ENCODE measurements around the gene TOX2. TPM values are rescaled to one million over a fixed set of nuclear protein-coding genes. Genes with fewer than 3 reads are reported as not detected.

TOX2 gene
- total RNA-seq, 2 donors from 2014 or later, result 8.8 to 52.8 TPM

DNA sequence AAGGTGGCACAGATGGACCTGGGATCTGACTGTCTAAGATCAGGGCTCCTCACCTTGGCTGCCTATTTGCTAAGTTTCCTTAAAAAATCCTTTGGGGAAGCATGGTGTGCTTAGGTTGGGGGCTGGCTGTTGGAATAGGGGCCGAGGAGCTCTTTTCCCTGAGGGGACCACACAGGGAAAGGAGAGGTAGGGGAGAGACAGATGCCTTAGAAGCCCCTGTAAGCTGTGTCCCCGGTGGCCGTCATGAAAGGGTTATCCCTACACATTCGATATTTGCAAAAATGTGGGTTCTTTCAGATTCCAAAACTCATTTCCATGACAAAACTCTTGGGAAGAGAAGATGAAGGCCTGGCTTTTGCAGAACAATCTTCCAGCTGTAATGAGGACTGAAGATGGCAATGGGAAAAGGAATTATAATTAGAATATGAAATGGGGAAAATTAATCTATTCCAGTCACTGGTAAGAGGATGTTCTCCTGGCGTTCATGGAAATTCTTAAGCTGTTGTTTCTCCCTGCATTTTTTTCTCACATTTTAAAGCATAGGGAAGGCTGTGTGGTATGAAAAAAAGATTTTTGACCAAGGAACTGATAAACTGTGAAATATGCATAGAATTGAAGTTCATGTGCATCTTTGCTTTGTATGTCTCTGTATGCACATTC lies 53.8 kb downstream of the TOX2 start:
- Histone ChIP-seq H3K36me3 (no peaks in the 10 kb centered on the region), H3K27ac (no peak overlapping the region), H3K4me1 (replicated peaks) (no peaks in the 10 kb centered on the region), H3K9me3 (no peaks in the 10 kb centered on the region), H3K4me3 (no peak overlapping the region), H3K27me3 (replicated peaks; ENCODE audit: insufficient read depth) (no peaks in the 10 kb centered on the region)
- intact Hi-C loops (cut with DNase I), result no loop called here
- DNase-seq (ENCODE audit: low spot score), result no peak
- TF ChIP-seq, protein P1, sequence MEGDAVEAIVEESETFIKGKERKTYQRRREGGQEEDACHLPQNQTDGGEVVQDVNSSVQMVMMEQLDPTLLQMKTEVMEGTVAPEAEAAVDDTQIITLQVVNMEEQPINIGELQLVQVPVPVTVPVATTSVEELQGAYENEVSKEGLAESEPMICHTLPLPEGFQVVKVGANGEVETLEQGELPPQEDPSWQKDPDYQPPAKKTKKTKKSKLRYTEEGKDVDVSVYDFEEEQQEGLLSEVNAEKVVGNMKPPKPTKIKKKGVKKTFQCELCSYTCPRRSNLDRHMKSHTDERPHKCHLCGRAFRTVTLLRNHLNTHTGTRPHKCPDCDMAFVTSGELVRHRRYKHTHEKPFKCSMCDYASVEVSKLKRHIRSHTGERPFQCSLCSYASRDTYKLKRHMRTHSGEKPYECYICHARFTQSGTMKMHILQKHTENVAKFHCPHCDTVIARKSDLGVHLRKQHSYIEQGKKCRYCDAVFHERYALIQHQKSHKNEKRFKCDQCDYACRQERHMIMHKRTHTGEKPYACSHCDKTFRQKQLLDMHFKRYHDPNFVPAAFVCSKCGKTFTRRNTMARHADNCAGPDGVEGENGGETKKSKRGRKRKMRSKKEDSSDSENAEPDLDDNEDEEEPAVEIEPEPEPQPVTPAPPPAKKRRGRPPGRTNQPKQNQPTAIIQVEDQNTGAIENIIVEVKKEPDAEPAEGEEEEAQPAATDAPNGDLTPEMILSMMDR (IDR thresholded peaks at IDR 0.05), result no peak
- TF ChIP-seq POLR2A (IDR thresholded peaks at IDR 0.05) (no peak), POLR2AphosphoS5 (IDR thresholded peaks at IDR 0.05) (no peak)
- 61% methylated on average over 5 of the region's 5 CpGs for WGBS

DNA sequence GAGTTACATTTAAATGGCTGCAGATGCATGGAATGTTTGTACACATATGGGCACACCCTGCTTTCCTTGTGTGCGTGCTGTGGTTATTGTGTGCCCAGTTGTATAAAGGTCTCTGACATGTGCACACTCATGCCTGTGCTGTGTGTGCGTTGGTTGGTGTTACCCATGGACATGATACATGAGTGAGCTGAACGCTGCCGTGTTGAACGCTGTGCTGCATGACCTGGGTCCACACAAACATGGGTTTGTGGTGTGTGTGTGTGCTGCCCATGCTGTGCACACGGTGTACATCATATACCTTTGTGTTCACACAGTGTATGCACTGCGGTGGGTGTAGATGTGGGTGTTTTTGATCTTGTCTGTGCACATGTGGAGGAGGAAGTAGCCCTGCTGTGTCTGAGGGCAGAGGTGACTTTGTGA lies 54.4 kb downstream of the TOX2 start:
- no peak for TF ChIP-seq POLR2AphosphoS5 (IDR thresholded peaks at IDR 0.05)
- TF ChIP-seq, protein P1 (IDR thresholded peaks at IDR 0.05), result no peak
- TF ChIP-seq POLR2A (IDR thresholded peaks at IDR 0.05), result no peak
- no peaks in the 10 kb centered on the region for H3K9me3 ChIP-seq
- H3K36me3 ChIP-seq, result no peaks in the 10 kb centered on the region
- intact Hi-C loops (cut with DNase I), result no loop called here
- H3K4me3 ChIP-seq, result no peak overlapping the region
- H3K27ac ChIP-seq, result no peak overlapping the region
- H3K27me3 ChIP-seq (replicated peaks; ENCODE audit: insufficient read depth), result no peaks in the 10 kb centered on the region
- WGBS, result 81% methylated on average over 7 of the region's 7 CpGs
- no peaks in the 10 kb centered on the region for H3K4me1 ChIP-seq (replicated peaks)
- no peak for DNase-seq (ENCODE audit: low spot score)

DNA sequence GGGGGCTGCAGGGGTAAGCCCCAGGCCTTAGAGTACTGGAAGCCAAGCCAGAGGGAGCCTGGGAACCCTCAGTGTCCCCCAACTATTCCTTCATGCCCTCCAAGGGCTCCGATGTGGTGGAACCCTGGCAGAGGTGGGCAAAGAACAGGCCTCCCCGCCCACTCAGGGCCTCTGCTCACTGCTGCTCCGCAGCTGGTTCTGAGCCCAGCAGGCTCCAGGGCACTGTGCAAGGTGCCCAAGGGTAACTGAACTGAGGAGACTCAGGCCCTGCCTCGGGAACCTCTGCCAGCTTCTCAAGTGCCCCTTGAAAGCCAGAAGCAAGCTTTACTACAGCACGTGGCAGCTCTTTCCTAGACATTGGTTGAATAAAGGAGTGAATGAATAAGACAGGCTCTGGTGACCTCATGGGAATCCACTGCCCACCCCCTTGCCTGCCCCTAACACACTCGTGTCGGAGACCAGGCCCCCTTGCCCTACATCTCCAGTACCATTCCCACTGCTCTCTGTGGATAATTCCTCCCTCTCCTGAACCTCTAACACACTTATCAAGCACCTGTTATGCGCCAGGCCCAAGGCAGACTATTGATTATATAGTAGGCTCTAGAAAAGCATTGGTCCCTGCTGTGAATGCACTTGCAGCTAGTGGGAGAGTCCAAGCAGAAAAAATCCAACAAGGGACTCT lies 55.0 kb downstream of the TOX2 start:
- intact Hi-C loops (cut with DNase I), result no loop called here

DNA sequence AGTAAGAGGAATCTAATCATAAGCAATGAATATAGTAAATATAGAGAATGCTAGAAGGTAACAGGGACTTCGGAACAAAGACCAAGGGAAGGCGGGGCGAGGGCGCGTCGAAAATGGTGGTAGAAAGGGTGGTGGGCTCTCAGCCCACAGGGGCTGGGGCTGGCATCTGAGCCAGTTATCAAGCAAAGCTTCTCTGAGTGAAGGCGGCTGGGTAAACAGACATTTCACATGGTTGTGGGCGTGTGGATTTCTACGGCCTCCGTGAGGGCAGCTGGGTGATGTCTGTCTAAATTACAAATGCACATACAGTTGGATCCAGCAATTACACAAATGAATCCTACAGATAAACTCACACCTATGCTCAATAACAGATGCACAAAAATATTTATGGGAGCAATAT lies 56.6 kb downstream of the TOX2 start:
- intact Hi-C loops (cut with DNase I), result no loop called here
- no peak for TF ChIP-seq POLR2A (IDR thresholded peaks at IDR 0.05)
- no peak for TF ChIP-seq POLR2AphosphoS5 (IDR thresholded peaks at IDR 0.05)
- TF ChIP-seq, protein P1 (IDR thresholded peaks at IDR 0.05), result no peak

More for the DNA sequence above, 55.0 kb downstream of the TOX2 start:
- H3K27ac ChIP-seq, result no peak overlapping the region
- no peak for TF ChIP-seq POLR2A (IDR thresholded peaks at IDR 0.05)
- TF ChIP-seq, protein P1 (IDR thresholded peaks at IDR 0.05), result no peak
- TF ChIP-seq POLR2AphosphoS5 (IDR thresholded peaks at IDR 0.05), result no peak
- H3K9me3 ChIP-seq, result no peaks in the 10 kb centered on the region
- 86% methylated on average over 8 of the region's 8 CpGs for WGBS
- H3K4me3 ChIP-seq, result no peak overlapping the region
- DNase-seq (ENCODE audit: low spot score), result no peak
- no peaks in the 10 kb centered on the region for H3K36me3 ChIP-seq
- H3K4me1 ChIP-seq (replicated peaks), result no peaks in the 10 kb centered on the region
- H3K27me3 ChIP-seq (replicated peaks; ENCODE audit: insufficient read depth), result no peaks in the 10 kb centered on the region

DNA sequence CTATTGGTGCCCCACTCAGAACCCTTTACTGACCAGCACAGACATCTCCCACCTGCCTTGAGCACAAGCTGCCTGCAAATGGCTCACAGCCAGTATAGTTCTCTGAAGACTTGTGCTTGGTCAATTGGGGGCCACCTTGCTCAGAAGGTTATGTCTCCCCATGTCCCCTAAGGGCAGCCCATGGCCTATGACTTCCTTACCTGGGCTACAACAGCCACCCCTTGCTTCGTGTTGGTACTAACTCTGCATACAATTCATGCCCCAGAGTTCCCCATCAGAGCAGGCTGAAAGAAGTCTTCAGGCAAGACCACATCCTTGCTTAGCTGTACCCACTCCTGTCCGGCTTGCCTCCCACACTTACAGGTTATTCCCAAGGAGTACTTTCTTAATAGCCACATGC lies 57.4 kb downstream of the TOX2 start:
- intact Hi-C loops (cut with DNase I), result no loop called here
- WGBS, result 86% methylated on average over 2 of the region's 2 CpGs
- no peak for DNase-seq (ENCODE audit: low spot score)

More for the DNA sequence above, 56.6 kb downstream of the TOX2 start:
- no peak overlapping the region for H3K27ac ChIP-seq
- no peaks in the 10 kb centered on the region for H3K36me3 ChIP-seq
- H3K27me3 ChIP-seq (replicated peaks; ENCODE audit: insufficient read depth), result no peaks in the 10 kb centered on the region
- DNase-seq (ENCODE audit: low spot score), result no peak
- no peaks in the 10 kb centered on the region for H3K4me1 ChIP-seq (replicated peaks)
- H3K9me3 ChIP-seq, result no peaks in the 10 kb centered on the region
- H3K4me3 ChIP-seq, result no peak overlapping the region
- WGBS, result 90% methylated on average over 10 of the region's 10 CpGs

More for the DNA sequence above, 57.4 kb downstream of the TOX2 start:
- H3K9me3 ChIP-seq, result no peaks in the 10 kb centered on the region
- H3K36me3 ChIP-seq, result no peaks in the 10 kb centered on the region
- TF ChIP-seq, protein P1 (IDR thresholded peaks at IDR 0.05), result no peak
- TF ChIP-seq POLR2A (IDR thresholded peaks at IDR 0.05) (no peak), POLR2AphosphoS5 (IDR thresholded peaks at IDR 0.05) (no peak)
- no peaks in the 10 kb centered on the region for H3K27me3 ChIP-seq (replicated peaks; ENCODE audit: insufficient read depth)
- H3K4me3 ChIP-seq, result no peak overlapping the region
- no peaks in the 10 kb centered on the region for H3K4me1 ChIP-seq (replicated peaks)
- no peak overlapping the region for H3K27ac ChIP-seq

All from prostate gland (tissue), 2 donors.